Measurements from ENCODE around the gene GALP. TPM values are rescaled to one million over a fixed set of nuclear protein-coding genes. Genes with fewer than 3 reads are reported as not detected.

Gene GALP
- total RNA-seq, 3 donors from 2014 or later, result not detected

- intact Hi-C loops (cut with DNase I; ENCODE audit: low total_unique reads), result no loop called here
- peaks cover 0 to 22% of the 10 kb centered on the region in 2 donors for H3K4me1 ChIP-seq
- peak overlapping the region; percentile 97 to 98 for H3K27ac ChIP-seq
Observed at GRCh38 chr19:56142897-56143434, 32.8 kb upstream of the GALP start.

GRCh38 chr19:56144376-56144775 is 31.4 kb upstream of the GALP start:
- H3K36me3 ChIP-seq, result no peaks in the 10 kb centered on the region
- H3K27me3 ChIP-seq, result no peaks in the 10 kb centered on the region
- H3K4me3 ChIP-seq, result no peak overlapping the region
- intact Hi-C loops (cut with DNase I; ENCODE audit: low total_unique reads), result no loop called here
- H3K27ac ChIP-seq, result no peak overlapping the region
- DNase-seq (ENCODE audit: low spot score in 2 of 2), result no peak
- TF ChIP-seq, protein P1, sequence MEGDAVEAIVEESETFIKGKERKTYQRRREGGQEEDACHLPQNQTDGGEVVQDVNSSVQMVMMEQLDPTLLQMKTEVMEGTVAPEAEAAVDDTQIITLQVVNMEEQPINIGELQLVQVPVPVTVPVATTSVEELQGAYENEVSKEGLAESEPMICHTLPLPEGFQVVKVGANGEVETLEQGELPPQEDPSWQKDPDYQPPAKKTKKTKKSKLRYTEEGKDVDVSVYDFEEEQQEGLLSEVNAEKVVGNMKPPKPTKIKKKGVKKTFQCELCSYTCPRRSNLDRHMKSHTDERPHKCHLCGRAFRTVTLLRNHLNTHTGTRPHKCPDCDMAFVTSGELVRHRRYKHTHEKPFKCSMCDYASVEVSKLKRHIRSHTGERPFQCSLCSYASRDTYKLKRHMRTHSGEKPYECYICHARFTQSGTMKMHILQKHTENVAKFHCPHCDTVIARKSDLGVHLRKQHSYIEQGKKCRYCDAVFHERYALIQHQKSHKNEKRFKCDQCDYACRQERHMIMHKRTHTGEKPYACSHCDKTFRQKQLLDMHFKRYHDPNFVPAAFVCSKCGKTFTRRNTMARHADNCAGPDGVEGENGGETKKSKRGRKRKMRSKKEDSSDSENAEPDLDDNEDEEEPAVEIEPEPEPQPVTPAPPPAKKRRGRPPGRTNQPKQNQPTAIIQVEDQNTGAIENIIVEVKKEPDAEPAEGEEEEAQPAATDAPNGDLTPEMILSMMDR (IDR thresholded peaks at IDR 0.05), result no peak
- TF ChIP-seq POLR2AphosphoS5 (IDR thresholded peaks at IDR 0.05), result no peak
- no peak for TF ChIP-seq POLR2A (IDR thresholded peaks at IDR 0.05)
- no peaks in the 10 kb centered on the region for H3K9me3 ChIP-seq
- H3K4me1 ChIP-seq, result peaks cover 0 to 22% of the 10 kb centered on the region in 2 donors

More at GRCh38 chr19:56142897-56143434, 32.8 kb upstream of the GALP start:
- no peaks in the 10 kb centered on the region for H3K9me3 ChIP-seq
- H3K36me3 ChIP-seq, result no peaks in the 10 kb centered on the region
- DNase-seq (ENCODE audit: low spot score in 2 of 2), result no peak
- H3K27me3 ChIP-seq, result no peaks in the 10 kb centered on the region
- peak overlapping the region in 2 of 3 donors; percentile 60 to 76 for H3K4me3 ChIP-seq
- TF ChIP-seq, protein P1 (IDR thresholded peaks at IDR 0.05), result no peak
- TF ChIP-seq POLR2AphosphoS5 (IDR thresholded peaks at IDR 0.05) (no peak), POLR2A (IDR thresholded peaks at IDR 0.05) (no peak)

- Histone ChIP-seq H3K36me3 (no peaks in the 10 kb centered on the region), H3K4me3 (no peak overlapping the region), H3K9me3 (no peaks in the 10 kb centered on the region), H3K27me3 (no peaks in the 10 kb centered on the region), H3K4me1 (peaks cover 0 to 22% of the 10 kb centered on the region in 2 donors), H3K27ac (no peak overlapping the region)
- intact Hi-C loops (cut with DNase I; ENCODE audit: low total_unique reads), result no loop called here
- TF ChIP-seq POLR2AphosphoS5 (IDR thresholded peaks at IDR 0.05) (no peak), POLR2A (IDR thresholded peaks at IDR 0.05) (no peak)
- TF ChIP-seq, protein P1 (IDR thresholded peaks at IDR 0.05), result no peak
- DNase-seq (ENCODE audit: low spot score in 2 of 2), result no peak
Observed at GRCh38 chr19:56144831-56145230, 31.0 kb upstream of the GALP start.

DNA sequence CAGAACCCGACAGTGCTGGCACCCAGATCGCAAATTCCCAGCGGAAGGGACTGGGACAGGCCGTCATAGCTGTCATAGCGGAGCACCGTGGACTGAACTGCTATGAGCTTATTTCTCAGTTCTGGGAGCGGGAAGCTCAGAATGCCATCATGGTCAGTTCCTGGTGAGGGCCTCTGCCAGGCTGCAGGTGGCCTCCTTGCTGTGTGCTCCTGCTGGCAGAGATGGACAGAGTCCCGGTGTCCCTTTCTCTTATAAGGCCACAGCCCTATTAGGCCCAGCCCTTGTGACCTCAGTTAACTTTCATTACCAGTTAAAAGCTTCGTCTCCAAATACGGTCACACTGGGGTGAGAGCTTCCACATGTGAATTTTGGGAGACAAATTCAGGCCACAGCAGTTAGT is 30.1 kb upstream of the GALP start:
- Histone ChIP-seq H3K9me3 (no peaks in the 10 kb centered on the region), H3K36me3 (no peaks in the 10 kb centered on the region), H3K4me3 (no peak overlapping the region), H3K4me1 (peaks cover 0 to 17% of the 10 kb centered on the region in 2 donors), H3K27ac (no peak overlapping the region), H3K27me3 (no peaks in the 10 kb centered on the region)
- intact Hi-C loops (cut with DNase I; ENCODE audit: low total_unique reads), result no loop called here
- no peak for DNase-seq (ENCODE audit: low spot score in 2 of 2)
- no peak for TF ChIP-seq POLR2A (IDR thresholded peaks at IDR 0.05)
- TF ChIP-seq, protein P1 (IDR thresholded peaks at IDR 0.05), result no peak

GRCh38 chr19:56146904-56147303 is 28.9 kb upstream of the GALP start:
- TF ChIP-seq POLR2AphosphoS5 (IDR thresholded peaks at IDR 0.05), result no peak
- TF ChIP-seq, protein P1 (IDR thresholded peaks at IDR 0.05), result no peak
- TF ChIP-seq POLR2A (IDR thresholded peaks at IDR 0.05), result no peak
- H3K27ac ChIP-seq, result no peak overlapping the region
- H3K36me3 ChIP-seq, result no peaks in the 10 kb centered on the region
- no peaks in the 10 kb centered on the region for H3K9me3 ChIP-seq
- no peak overlapping the region for H3K4me3 ChIP-seq
- peaks cover 0 to 15% of the 10 kb centered on the region in 2 donors for H3K4me1 ChIP-seq
- H3K27me3 ChIP-seq, result no peaks in the 10 kb centered on the region
- DNase-seq (ENCODE audit: low spot score in 2 of 2), result no peak
- intact Hi-C loops (cut with DNase I; ENCODE audit: low total_unique reads), result no loop called here
